Sigmoid colon (tissue), 4 donors: ENCODE measurements around the gene KLHL13.

Experiments
- CTCF ChIP-seq, 4 experiments: fragments of 450-650 bp in 3 of 4; fragments of 200-600 bp in 1 of 4; IDR thresholded peaks; one replicate each; pipeline ENCODE4 v1.5.1; 2016 to 2019; ENCODE audit warnings: antibody characterized with exemption in 4 of 4, mild to moderate bottlenecking in 3 of 4, moderate library complexity in 2 of 4
- POLR2A ChIP-seq, 2 donors: fragments of 450-650 bp; IDR thresholded peaks; one replicate each; pipeline ENCODE4 v1.6.1; 2016; ENCODE audit warnings: antibody characterized with exemption in 2 of 2, mild to moderate bottlenecking in 2 of 2, moderate library complexity in 2 of 2
- POLR2AphosphoS5 ChIP-seq, 4 donors: sonication (generic); formaldehyde crosslinking; IDR thresholded peaks; one replicate each; pipeline ENCODE4 v1.6.1; 2017; ENCODE audit warnings: antibody characterized with exemption in 4 of 4

- TF ChIP-seq POLR2A (IDR thresholded peaks at IDR 0.05) (no peak), CTCF (IDR thresholded peaks at IDR 0.05) (no peak), POLR2AphosphoS5 (IDR thresholded peaks at IDR 0.05) (no peak)
These were observed 8.3 kb downstream of the KLHL13 start for GRCh38 chrX:118108304-118108703.
